Measurements from ENCODE around the gene CES3. TPM values are rescaled to one million over a fixed set of nuclear protein-coding genes. Genes with fewer than 3 reads are reported as not detected.
"Not testable (repeated sequence)": the region's sequence is repeated elsewhere in the genome, so short reads cannot be mapped to it uniquely, and the experiment has no call there.

Gene CES3
- total and polyA plus RNA-seq, 3 donors from 2014 or later: 1.5 to 4.5 (median 4.1) TPM

DNA sequence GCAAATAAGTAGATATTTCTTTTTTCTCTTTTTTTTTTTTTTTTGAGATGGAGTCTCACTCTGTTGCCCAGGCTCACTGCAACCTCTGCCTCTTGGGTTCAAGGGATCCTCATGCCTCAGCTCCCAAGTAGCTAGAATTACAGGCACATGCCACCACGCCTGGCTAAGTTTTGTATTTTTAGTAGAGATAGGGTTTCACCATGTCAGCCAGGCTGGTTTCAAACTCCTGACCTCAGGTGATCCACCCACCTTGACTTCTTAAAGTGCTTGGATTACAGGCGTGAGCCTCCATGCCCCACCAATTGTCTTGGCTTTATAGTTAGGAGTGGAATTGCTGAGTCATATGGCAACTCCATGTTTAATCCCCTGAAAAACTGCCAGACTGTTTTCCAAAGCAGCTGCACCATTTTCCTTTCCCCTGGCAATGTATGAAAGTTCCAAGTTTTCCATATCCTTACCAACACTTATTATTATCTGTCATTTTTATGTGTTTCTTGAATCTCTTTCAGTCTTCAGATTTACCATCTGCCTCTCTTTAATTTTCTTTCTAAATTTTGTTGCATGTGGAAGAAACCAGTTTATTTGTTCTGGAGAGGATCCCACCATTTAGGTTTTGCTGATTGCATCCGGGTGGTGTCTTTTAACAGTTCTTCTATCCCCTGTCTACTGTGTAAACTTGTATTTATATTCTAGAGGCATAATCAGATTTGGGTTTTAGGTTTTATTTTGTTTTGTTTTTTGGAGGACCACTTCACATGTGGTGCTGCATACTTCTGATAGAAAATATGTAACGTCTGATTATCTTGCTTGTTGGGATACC lies 9.9 kb upstream of the CES3 start:
- Histone ChIP-seq H3K27ac (no peak overlapping the region), H3K36me3 (ENCODE audit: low read depth, missing control alignments) (no peaks in the 10 kb centered on the region), H3K27me3 (no peaks in the 10 kb centered on the region), H3K9me3 (no peaks in the 10 kb centered on the region), H3K4me1 (peaks cover 23% of the 10 kb centered on the region), H3K4me3 (no peak overlapping the region)
- DNase-seq: no peak
- intact Hi-C loops (cut with DNase I; ENCODE audit: low total_unique reads): no loop called here
- 90 to 93% methylated on average over 4 of the region's 4 CpGs for WGBS, 2 donors
- TF ChIP-seq CTCF (IDR thresholded peaks at IDR 0.05) (no peak), POLR2A (IDR thresholded peaks at IDR 0.05) (no peak)

DNA sequence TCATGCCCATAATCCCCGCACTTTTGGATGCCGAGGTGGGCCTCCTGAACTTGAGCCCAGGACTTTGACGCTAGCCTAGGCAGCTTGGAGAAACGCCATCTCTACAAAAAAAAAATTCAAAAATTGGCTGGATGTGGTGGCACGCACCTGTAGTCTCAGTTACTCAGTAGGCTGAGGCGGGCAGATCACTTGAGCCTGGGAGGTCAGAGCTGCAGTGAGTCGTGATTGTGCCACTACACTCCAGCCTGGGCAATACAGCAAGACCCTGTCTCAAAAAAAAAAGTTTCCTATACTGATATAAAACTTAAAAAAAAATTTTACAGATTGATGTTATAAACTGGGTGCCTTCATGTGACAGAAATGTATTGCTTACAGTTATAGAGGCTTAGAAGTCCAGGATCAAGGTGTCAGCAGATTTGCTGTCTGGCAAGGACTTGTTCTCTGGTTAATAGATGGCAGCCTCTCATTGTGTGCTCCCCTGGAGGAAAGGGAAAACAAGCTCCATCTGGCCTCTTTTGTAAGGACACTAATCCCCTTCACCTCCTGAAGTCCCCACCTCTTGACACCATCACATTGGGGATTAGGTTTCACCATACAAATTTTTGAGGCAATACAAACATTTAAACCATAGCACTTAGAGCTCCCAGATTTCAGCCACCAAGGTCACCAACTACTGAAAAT lies 8.5 kb upstream of the CES3 start:
- intact Hi-C loops (cut with DNase I; ENCODE audit: low total_unique reads): no loop called here
- 87% methylated on average over 7 of the region's 7 CpGs for WGBS, 2 donors
- H3K4me3 ChIP-seq: no peak overlapping the region
- no peaks in the 10 kb centered on the region for H3K9me3 ChIP-seq
- no peak for TF ChIP-seq CTCF (IDR thresholded peaks at IDR 0.05)
- no peak for TF ChIP-seq POLR2A (IDR thresholded peaks at IDR 0.05)
- H3K27ac ChIP-seq: no peak overlapping the region
- no peaks in the 10 kb centered on the region for H3K27me3 ChIP-seq
- H3K4me1 ChIP-seq: peaks cover 20% of the 10 kb centered on the region
- no peak for DNase-seq
- H3K36me3 ChIP-seq (ENCODE audit: low read depth, missing control alignments): no peaks in the 10 kb centered on the region

- Histone ChIP-seq H3K9me3 (no peaks in the 10 kb centered on the region), H3K27ac (no peak overlapping the region), H3K4me1 (peaks cover 14% of the 10 kb centered on the region), H3K27me3 (no peaks in the 10 kb centered on the region), H3K4me3 (no peak overlapping the region), H3K36me3 (ENCODE audit: low read depth, missing control alignments) (no peaks in the 10 kb centered on the region)
- TF ChIP-seq CTCF (IDR thresholded peaks at IDR 0.05) (no peak), POLR2A (IDR thresholded peaks at IDR 0.05) (no peak)
- WGBS, 2 donors: 75 to 88% methylated on average over 10 of the region's 10 CpGs
- DNase-seq: no peak
- intact Hi-C loops (cut with DNase I; ENCODE audit: low total_unique reads): no loop called here
These were observed 7.5 kb upstream of the CES3 start for GRCh38 chr16:66953462-66954096.

GRCh38 chr16:66954097-66954659 lies 6.9 kb upstream of the CES3 start:
- intact Hi-C loops (cut with DNase I; ENCODE audit: low total_unique reads): no loop called here
- no peak for TF ChIP-seq POLR2A (IDR thresholded peaks at IDR 0.05)
- TF ChIP-seq CTCF (IDR thresholded peaks at IDR 0.05): peak; percentile 75 to 85 (median 83)
- Histone ChIP-seq H3K9me3 (no peaks in the 10 kb centered on the region), H3K36me3 (ENCODE audit: low read depth, missing control alignments) (no peaks in the 10 kb centered on the region), H3K4me1 (peaks cover 8% of the 10 kb centered on the region), H3K4me3 (no peak overlapping the region), H3K27ac (no peak overlapping the region), H3K27me3 (no peaks in the 10 kb centered on the region)
- WGBS, 2 donors: 30 to 56% methylated on average over 8 of the region's 8 CpGs
- DNase-seq: peak; percentile 88

- intact Hi-C loops (cut with DNase I; ENCODE audit: low total_unique reads); H3K36me3 ChIP-seq (ENCODE audit: low read depth, missing control alignments); DNase-seq; H3K4me1 ChIP-seq; H3K9me3 ChIP-seq; H3K4me3 ChIP-seq; H3K27me3 ChIP-seq: not testable (repeated sequence)
- peak overlapping the region in 1 of 2 donors; percentile 44 for H3K27ac ChIP-seq
- 54 to 74% methylated on average over 17 of the region's 17 CpGs for WGBS, 2 donors
These were observed 5.5 kb upstream of the CES3 start for GRCh38 chr16:66955363-66956153.

DNA sequence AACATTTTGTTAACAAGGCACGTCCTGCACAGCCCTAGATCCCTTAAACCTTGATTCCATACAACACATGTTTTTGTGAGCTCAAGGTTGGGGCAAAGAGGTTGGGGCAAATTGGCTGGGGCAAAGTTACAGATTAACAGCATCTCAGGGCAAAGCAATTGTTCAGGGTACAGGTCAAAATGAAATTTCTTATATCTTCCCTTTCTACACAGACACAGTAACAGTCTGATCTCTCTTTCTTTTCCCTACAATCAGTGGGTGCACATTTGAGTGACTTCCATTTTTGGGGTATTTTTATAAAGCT lies 5.0 kb upstream of the CES3 start:
- H3K4me1 ChIP-seq; H3K36me3 ChIP-seq (ENCODE audit: low read depth, missing control alignments); H3K27ac ChIP-seq; intact Hi-C loops (cut with DNase I; ENCODE audit: low total_unique reads); H3K9me3 ChIP-seq; H3K4me3 ChIP-seq; H3K27me3 ChIP-seq; DNase-seq: not testable (repeated sequence)
- 57 to 60% methylated on average over 1 of the region's 1 CpG for WGBS, 2 donors

Measured in testis (tissue), 3 donors.